BLaER1 treated with 17β-estradiol and CSF1 and Interleukin-3, amounts not matched to agents 10 nM and 100 nM (cell line): ENCODE data around the gene PPP1R14B.

Experiments used
- H3K27ac ChIP-seq, 11 experiments: shearing (Covaris generic); formaldehyde crosslinking; 2 replicates each; pipeline ENCODE4 v1.8.1; 2022
- H3K27me3 ChIP-seq, 11 experiments: shearing (Covaris generic); formaldehyde crosslinking; 2 replicates each; pipeline ENCODE4 v1.8.1; 2022
- H3K36me3 ChIP-seq, 11 experiments: shearing (Covaris generic); formaldehyde crosslinking; 2 replicates each; pipeline ENCODE4 v1.8.1; 2022
- H3K4me1 ChIP-seq, 10 experiments: shearing (Covaris generic); formaldehyde crosslinking; 2 replicates each; pipeline ENCODE4 v1.8.1; 2022
- H3K4me2 ChIP-seq, 11 experiments: shearing (Covaris generic); formaldehyde crosslinking; 2 replicates each; pipeline ENCODE4 v1.8.1; 2022
- H3K4me3 ChIP-seq, 10 experiments: shearing (Covaris generic); formaldehyde crosslinking; 2 replicates each; pipeline ENCODE4 v1.8.1; 2022
- H3K9ac ChIP-seq, 11 experiments: shearing (Covaris generic); formaldehyde crosslinking; 2 replicates each; pipeline ENCODE4 v1.8.1; 2022
- H3K9me3 ChIP-seq, 11 experiments: shearing (Covaris generic); formaldehyde crosslinking; replicated peaks in 1 of 11; 2 replicates each; pipeline ENCODE4 v1.8.1; 2022
- H4K20me1 ChIP-seq, 11 experiments: shearing (Covaris generic); formaldehyde crosslinking; 2 replicates each; pipeline ENCODE4 v1.8.1; 2022
- Cebpa-rat ChIP-seq, 11 experiments: shearing (Covaris generic); IDR thresholded peaks; 2 replicates each; pipeline ENCODE4 v1.8.1; 2022

The PPP1R14B gene

DNA sequence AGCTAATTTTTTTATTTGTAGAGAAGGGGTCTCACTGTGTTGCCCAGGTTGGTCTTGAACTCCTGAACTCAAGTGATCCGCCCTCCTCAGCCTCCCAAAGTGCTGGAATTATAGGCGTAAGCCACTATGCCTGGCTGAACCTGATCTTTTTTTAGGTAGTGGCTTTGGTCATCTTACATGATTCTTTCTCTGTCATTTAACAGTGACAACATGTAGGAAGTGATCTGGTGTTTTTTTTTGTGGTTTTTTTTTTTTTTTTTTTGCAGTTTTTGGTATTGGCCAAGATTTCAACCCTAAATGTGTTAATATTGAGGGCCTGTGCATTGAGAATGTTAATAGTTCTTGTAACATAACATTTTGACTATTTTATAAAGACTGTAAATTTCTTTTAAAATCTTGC is 48.2 kb downstream of the PPP1R14B start:
- H4K20me1 ChIP-seq: peaks cover 32 to 76% (median 41%) of the 10 kb centered on the region in 11 experiments; a peak in 21 of 22 replicates
- peaks cover 0 to 100% (median 99%) of the 10 kb centered on the region in 11 experiments; a peak in 21 of 22 replicates for H3K36me3 ChIP-seq
- H3K4me2 ChIP-seq: no peak overlapping the region
- H3K27me3 ChIP-seq: no peaks in the 10 kb centered on the region
- peaks cover 0 to 56% (median 11%) of the 10 kb centered on the region in 10 experiments; a peak in 13 of 20 replicates for H3K4me1 ChIP-seq
- H3K4me3 ChIP-seq: no peak overlapping the region
- 0 out of 22 replicates have a peak overlapping the region, but pooled peaks of 1 of the 11 experiments have one; percentile 8 for H3K27ac ChIP-seq
- no peak for TF ChIP-seq Cebpa-rat (IDR thresholded peaks at IDR 0.05)
- H3K9ac ChIP-seq: peak overlapping the region in 5 of 11 experiments; percentile 6 to 44 (median 20); a peak in 4 of 22 replicates
- H3K9me3 ChIP-seq: no peaks in the 10 kb centered on the region

DNA sequence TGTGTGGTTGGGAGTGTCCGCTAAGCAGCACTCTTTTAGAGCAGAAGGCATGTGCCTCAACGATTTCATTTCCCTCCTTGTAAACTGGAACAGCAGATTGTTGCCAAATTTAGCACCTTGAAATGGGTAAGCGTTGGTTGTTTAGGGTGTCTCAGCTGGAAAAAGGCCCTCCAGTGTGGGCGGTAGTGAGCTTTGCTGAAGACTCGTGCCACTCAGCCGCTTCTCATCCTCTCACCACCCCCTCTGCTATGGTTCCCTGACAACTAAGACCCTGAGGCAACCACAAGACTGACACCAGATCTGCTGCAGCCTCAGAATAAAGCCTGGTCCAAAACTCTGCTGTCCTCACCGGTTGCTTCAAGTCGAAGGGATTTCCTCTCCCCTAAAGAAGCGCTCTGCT is 50.1 kb downstream of the PPP1R14B start:
- peak overlapping the region in 3 of 11 experiments; percentile 26 to 35 (median 33); a peak in 5 of 22 replicates for H3K4me2 ChIP-seq

More for the DNA sequence above, 50.1 kb downstream of the PPP1R14B start:
- Histone ChIP-seq H3K27me3 (no peaks in the 10 kb centered on the region), H3K9me3 (no peaks in the 10 kb centered on the region), H3K4me3 (no peak overlapping the region), H3K9ac (peak overlapping the region in 8 of 11 experiments; percentile 4 to 42 (median 28); a peak in 5 of 22 replicates), H3K4me1 (peaks cover 0 to 54% (median 19%) of the 10 kb centered on the region in 10 experiments; a peak in 16 of 20 replicates), H3K27ac (no peak overlapping the region; a peak in 1 of 22 replicates), H3K36me3 (peaks cover 0 to 100% (median 93%) of the 10 kb centered on the region in 11 experiments; a peak in 21 of 22 replicates), H4K20me1 (peaks cover 21 to 58% (median 27%) of the 10 kb centered on the region in 11 experiments)
- TF ChIP-seq Cebpa-rat (IDR thresholded peaks at IDR 0.05): no peak
